Kasumi-1 (cell line): ENCODE results near the gene SNAI1.

ENCODE experiments used
- DNase-seq, 2 experiments: peaks; one replicate each; lab custom pipeline; 2025; lab: John Stamatoyannopoulos, UW

The SNAI1 gene

DNA sequence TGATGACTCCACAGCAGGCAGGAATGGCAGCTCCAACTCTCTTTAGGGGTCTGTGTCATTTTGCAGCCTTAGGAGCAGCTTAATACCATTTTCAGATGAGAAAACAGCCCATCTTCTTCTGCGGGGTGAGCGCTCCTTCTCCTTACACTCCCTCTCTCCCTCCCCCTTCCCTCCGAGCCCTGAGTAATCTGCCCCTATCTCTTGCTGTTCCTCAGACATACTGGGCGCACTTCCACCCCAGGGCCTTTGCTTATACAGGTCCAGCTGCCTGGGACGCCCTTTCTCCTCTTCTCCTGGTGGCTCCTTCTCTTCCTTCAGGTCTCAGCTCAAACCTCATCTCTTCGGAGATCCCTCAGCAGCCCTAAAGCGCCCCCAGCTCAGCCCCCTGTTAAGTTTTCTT is 54.8 kb downstream of the SNAI1 start:
- DNase-seq = no peak

DNA sequence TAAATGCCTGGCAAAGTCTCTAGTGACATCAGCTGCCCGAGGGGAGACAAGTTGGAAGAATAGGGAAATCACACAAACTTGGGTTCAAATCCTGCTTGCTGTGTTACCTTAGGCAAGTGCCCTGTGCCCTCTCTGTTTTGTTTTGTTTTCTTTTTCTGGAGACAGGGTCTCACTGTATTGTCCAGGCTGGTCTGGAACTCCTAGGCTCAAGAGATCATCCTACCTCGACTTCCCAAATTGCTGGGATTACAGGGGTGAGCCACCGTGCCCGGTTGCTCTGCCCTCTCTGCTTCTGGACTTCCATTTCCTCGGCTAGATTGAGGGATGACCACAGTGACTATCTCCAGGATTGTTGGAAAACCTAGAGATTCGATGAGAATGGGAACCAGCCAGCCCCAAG is 55.4 kb downstream of the SNAI1 start:
- DNase-seq = no peak
